ENCODE measurements around the gene RPS6KA5.
"Not testable (repeated sequence)": the region's sequence is repeated elsewhere in the genome, so short reads cannot be mapped to it uniquely, and the experiment has no call there.

RPS6KA5 gene

DNA sequence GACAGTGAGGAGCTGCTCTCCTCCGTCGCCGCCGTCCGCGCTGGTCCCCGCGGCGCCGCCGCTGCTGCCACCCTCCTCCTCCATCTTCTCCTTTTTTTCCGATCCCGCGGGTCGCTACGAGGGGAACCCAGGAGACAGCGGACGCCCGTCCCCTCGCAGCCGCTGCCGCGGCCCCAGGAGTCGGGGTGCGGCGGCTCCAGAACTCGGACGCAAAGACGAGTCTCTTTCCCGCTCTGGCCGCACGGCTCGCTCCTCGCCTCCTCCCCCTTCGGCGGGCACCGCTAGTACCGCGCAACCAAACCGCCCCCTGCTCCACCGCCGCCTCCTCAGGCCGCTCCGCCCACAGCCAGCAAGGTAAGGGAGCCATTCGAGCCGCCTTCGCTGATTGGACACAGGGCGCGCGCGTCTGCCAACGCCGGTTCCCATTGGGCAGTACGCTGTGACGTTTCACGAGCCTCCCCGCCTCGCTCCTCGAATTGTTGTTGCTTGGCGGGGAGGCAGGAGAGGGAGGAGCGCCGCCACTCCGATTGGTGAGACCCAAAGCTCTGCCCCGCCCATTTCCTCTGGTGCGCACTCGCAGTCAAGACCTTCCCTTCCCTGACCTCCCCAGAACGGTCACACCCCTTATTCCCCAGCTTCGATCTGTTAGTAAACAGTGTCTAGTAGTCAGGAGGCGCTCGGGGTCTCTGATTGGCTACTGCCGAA is at the start of gene RPS6KA5:
Gene RPS6KA5 (minus strand): TSS at position 291 of the 705 bp plus-strand sequence. CDS start 207 bp downstream, at position 84.
- DNase-seq, result peak; percentile 99

DNA sequence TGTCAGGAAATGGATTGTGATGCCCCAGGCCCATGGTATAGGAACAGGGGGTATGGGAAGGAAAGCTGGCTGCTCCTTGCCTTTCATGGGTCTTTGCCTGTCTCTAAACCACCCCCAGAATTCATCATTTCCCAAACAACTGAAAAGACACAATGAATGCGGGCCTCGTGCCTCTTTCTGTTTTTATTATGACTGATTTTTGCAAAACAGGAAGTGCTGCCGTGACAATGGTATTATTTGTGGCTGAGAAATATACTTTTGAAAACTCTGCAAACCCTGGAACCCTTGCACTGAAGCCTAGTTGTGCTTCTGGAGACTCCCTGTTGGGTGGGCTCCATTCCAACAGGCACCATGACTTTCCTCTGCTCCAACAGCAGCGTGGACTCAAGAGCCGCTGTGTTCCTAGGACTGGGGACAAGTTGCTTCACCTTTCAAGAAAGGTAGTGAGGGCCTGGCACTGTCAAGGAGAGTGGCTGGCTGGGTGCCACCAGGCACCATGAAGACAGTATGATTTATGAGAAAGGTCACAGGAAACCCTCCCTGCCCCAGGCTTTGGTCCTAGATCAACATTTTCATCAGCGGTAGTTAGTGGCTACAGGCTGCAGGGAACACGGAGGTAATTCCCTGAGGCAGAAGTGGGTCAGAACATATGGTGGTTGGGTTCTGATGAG is 48.6 kb upstream of the RPS6KA5 start:
- DNase-seq, result peak; percentile 63

DNA sequence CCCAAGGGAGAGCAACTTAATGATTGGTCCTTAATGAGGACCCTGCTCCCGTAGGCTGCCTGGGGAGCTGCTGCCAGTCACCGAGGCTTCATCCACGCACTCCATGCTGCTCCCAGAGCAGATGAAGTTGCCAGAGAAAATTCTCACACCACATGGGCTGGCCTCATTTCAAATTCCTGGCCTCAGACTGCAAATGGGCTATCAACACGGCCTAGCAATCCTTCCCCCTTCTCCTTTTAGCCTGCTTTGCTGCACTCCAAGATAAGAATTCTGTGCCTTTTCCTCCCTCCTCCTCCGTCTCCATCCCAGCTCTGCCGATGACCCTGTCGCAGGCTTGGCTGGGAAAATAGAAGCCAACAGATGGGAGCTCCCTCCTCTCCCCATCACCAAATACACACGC is 42.7 kb upstream of the RPS6KA5 start:
- no peak for DNase-seq

DNA sequence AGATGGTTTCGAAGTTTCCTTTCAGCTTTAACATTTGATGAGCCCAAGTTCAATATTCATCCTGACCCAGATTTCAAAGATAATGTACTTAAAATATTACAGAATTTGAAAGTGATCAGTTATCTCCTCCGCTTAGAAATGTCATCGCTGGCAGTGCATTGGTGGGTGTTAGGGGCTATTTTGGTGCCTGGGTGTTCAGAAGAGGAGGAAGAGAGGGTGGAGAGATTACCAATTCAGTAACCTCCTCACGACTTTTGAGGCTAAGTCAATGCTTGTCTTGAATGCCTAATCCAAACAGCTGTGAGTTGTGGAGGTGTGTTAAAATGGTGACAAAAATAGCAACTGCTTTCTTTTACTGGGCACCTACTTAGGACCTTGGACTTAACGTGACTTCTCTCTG is 39.7 kb upstream of the RPS6KA5 start:
- no peak for DNase-seq

DNA sequence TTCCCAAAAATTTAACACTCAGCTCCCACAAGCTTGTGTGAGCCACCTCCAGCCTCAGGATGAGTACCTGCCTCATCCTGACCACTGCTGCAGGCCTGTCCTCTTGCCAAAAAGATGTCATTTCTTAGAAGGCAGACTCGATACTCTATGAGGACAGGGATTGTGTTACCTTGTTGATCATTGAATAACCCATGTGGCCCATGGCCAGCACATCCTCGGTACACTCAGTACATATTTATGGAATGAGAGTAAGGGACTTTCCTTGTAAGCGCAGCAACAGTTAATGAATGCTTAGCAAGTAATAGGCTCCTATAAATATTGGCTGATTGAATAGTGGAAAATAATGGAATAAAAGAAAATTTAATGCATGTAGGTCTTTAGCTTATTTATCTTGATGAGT is 38.1 kb upstream of the RPS6KA5 start:
- DNase-seq, result no peak

DNA sequence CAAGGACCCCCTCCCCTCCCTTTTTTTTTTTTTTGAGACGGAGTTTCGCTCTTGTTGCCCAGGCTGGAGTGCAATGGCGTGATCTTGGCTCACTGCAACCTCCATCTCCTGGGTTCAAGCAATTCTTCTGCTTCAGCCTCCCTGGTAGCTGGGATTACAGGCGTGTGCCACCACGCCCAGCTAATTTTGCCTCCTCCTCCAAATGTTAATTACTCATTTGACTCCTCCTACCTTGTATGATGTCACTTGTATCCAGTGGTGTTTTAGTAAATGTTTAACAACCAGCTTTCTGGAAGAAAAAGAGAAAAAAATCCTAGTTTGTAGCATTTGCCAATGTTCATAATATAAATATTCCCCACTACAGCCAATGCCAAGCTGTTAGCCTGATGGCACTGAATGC is 37.2 kb upstream of the RPS6KA5 start:
- DNase-seq, result not testable (repeated sequence)

DNA sequence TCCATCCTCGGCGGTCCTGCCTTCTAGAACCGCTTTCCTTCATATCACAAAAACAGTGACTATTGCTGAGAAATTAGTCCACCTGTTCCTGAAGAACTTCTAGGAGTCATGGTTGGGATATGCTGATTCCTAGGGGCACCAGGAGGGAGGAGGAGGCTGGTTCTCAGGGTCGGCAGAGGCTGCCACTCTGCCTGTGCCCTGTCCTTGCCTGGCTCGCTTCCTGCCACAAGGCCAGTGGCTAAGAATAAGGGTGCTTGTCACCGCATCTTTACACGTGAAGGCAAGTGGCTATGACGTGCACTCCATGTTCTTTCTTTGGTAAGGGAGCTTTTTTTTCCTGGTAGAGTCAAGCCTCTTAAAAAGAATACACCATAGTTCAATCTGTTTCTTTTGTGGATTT is 34.7 kb upstream of the RPS6KA5 start:
- no peak for DNase-seq

DNA sequence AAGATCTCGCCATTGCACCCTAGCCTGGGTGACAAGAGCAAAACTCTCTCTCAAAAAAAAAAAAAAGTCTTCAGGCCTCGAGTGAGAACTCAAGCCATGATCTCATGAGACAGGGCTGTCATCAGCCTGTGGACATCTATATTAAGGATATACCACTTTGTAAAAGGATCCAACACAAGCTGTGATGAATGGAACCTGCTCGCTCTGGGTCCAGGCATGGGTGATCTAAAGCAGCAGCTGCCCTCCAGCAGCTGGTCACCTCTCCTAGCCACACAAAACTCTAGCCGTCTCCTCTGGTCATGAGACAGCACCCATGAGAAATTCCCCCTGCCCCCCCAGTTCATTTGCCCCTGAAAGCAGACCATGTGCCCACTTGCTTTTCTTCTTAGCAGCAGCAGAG is 34.3 kb upstream of the RPS6KA5 start:
- DNase-seq, result no peak

DNA sequence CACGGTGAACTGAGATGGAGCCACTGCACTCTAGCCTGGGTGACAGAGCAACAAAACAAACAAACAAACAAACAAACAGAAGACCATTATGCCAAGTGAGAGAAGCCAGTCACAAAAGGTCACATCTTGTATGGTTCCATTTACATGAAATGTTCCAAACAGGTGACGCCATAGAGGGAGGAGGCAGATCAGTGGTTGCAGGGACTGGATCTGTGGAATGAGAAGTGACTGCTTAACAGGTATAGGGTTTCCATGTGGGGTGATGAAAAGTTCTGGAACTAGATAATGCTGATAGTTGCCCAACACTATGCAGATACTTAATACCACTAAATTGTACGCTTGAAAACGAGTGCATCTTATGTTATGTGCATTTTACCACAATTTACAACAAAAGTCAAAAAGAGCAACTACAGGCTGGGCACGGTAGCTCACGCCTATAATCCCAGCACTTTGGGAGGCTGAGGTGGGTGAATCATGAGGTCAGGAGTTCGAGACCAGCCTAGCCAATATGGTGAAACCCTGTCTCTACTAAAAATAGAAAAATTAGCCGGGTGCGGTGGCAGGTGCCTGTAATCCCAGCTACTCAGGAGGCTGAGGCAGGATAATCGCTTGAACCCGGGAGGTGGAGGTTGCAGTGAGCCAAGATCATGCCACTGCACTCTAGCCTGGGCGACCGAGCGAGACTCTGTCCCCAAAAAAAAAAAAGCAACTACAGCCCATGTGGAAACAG is 33.5 kb upstream of the RPS6KA5 start:
- not testable (repeated sequence) for DNase-seq

DNA sequence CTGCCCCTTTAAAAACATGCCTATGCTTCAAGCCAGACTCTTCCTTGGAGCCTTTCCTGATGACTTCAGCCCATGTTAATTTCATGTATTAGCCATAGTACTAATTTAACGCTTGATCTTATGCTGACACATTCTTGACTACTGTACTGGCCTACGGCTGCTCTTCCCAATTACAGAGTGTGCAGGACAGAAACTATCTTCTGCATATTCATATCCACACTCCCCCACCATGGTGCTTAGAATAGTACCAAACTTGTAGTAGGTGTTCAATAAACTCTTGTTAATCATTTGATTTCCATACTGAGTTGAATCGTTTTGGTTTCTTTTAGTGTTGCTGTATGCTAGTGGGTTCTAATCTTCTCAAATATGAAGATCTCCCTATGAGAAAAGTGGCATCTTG is 31.6 kb upstream of the RPS6KA5 start:
- DNase-seq, result no peak

DNA sequence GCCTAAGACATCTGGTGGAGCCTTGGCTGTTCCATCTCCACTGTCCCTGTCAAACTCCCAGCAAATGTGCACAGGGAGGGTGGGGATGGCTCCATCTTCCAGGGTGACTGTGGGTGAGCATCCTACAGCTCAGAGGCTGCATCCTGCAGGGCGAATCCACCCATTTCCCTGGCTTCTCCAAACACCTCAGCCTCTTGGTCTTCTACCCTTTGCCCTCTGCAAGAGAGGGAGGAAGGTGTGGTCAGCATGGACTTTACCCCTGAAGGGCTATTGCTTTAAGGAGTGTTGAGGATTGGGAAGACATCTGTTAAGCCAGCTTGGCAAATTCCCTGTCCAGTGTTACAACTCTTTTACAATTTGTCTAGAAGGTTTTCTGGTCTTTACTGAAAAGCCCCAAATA is 30.3 kb upstream of the RPS6KA5 start:
- DNase-seq, result no peak

DNA sequence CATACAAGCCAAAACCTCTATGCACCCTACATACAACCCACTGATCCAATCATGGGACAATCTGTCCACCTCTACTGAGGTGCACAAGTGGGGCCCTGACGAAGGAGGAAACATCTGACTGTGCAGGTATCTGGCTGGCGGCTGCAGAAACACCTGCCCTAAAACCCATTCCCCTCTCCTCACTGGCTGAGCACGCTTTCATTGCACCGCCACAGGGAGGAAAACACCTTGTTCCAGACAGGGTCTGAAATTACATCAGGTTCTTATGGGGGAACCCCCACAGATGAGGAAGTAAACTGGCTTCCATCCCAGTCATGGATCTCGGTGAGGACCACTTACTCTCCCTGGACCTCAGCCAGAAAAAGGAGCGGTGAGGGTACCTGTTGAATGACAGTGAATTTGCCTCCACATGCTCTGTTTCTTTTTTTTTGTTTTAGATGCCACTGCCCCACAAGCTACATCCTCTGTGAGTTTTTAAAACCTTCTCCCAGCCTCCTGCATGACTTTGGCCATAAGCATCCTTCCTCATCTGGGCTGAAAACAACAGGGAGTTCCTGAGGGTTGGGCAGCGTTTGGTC is 29.6 kb upstream of the RPS6KA5 start:
- no peak for DNase-seq

DNA sequence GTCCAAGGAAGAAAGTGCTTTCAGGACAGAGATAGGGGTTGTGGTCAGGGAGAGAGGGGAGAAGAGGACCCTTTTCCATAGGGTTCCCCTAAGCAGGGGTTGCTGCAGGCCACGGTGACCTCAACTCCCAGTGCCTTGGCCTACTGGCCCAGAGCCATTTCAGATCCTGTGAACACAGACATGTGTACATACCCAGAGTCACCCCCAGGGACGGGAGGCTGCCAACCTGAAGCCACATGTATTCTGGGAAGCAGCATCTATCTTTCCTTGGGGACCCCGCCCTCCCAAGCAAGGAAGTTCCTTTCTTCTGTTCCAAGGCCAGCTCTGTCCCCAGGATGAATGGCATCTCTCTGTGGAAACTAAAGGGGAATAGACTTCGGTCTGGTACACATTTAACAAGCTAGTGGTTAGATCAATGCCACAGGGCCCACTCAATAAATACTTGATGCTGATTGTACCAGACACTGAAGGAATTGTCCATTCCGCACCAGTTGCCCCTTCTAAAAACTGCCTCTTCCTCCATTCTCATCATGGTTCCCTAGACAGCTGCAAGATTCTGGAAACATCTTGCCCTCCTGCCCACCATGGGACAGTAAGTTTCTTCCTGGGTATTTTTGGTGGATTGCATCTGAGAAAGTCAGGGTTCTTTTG is 28.3 kb upstream of the RPS6KA5 start:
- no peak for DNase-seq

DNA sequence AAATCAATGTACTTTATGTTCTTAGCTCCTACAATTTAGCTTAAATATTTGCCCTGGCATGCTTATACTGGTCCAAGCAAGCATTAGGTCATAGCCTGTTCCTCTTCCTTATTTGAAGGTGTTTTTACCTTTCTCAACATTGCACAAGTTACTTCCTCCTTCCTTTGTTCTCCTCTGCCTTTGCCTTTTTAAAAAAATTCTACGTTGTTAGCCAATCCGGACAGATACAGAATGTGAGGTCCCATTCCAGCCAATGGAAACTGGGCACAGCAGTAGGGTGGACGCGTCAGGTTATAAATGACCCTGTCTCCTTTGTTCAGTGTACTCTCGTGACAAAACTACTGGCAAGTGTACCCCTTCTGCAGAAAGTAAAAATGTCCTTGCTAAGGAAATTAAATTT is 27.0 kb upstream of the RPS6KA5 start:
- DNase-seq, result not testable (repeated sequence)

DNA sequence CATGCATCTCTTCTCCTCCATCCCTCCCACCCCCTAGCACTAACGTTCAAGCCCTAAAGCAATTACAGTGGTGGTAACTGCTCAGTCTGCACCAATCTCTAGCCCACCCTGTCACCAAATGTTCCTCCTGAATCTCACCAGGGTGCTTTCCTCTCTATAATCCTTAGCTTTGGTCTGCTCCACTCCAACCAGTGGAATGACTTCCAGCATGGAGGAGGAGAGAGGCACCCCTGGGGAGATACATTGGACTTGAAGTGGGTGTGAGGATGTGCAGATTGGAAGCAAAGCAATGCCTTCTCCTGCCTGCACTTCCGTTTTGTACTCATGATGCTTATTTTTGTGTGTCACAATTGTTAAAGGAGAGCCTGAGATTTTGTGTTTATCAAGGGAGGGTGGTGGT is 24.1 kb upstream of the RPS6KA5 start:
- no peak for DNase-seq

DNA sequence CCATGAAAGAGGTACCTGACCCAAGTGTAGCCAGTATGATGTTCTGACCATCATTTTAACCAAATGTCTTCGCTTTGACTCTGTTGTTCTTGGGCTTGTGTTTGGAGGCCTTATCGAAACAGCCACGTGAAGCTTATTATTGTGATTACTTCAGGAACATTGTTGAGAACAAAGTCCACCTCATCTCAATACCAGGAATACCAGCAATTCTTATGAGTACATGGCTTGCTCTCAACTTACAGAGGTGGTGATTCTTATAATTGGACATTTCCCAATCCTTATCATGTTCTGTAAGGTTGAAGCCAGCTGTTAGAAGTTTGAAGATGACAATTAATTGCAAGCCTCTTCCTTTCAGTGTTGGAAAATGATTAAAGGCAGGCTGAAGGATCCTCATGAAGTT is 21.8 kb upstream of the RPS6KA5 start:
- no peak for DNase-seq

DNA sequence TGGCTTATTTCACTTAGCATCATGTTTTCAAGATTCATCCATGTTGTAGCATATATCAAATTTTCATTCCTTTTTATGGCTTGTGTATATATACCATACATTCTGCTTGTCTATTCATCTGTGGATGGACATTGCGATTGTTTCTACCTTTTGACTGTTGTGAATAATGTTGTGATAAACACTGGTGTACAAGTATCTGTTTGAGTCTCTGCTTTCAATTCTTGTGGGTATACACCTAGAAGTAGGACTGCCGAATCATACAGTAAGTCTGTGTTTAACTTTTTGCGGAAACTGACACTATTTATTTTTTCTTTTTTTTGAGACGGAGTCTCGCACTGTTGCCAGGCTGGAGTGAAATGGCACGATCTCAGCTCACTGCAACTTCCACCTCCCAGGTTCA is 19.6 kb upstream of the RPS6KA5 start:
- no peak for DNase-seq

DNA sequence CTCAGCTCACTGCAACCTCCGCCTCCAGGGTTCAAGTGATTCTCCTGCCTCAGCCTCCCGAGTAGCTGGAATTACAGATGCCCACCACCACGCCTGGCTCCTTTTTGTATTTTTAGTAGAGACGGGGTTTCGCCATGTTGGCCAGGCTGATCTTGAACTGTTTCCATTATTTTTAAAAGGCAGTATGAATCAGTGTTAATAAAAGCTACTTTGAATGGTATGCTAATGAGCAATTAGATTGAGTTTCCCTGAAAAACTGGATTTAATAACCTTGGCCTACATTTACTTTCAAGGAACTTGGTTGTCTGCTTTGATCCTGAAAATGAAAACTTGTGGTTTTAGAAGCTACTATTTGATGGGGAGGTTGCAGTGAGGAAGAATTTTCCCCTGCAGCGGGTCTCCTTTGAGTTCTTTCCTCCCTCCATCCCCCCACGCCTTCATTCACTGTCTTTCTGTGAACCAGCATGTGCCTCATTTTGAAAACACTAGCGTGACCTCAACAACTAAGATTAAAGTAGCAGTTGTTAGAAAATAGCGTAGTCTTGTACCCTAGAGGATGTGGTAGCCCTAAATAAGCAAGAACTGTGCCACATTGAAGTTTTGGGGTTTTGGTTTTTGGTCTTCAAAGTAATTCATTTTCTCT is 17.8 kb upstream of the RPS6KA5 start:
- no peak for DNase-seq

DNA sequence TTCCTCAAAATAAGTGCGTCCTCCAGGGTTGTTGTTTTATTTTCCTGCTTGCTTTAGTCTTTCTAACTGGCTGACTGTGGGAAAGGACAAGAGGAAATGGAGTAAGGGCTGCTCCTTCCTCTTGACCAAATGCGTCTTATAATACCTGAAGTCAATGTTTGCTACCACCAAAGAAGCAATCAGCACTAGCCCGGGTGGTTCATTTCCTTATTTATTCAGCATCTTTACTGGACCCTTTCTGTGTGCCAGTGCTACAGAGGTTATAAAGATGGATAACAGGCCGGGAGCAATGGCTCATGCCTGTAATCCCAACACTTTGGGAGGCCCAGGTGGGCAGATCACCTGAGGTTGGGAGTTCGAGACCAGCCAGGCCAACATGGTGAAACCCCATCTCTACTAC is 15.1 kb upstream of the RPS6KA5 start:
- no peak for DNase-seq

DNA sequence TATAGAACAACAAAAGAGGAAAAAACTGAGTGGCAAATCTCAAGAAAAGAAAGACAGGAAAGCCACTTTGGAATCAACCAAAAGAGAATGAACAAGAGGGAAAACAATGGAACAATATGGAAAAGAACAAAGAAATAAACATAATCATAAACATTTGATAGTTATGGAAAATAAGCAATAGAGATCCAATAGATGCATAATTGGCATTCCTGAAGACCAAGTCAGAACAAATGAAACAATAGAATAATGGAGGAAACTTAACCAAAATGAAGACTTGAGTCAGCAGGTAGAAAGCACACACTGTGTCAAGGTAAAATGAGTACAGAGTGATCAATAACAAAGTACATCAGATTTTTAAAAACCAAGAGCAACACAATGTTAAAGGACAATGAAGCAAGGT is 10.1 kb upstream of the RPS6KA5 start:
- DNase-seq, result no peak

DNA sequence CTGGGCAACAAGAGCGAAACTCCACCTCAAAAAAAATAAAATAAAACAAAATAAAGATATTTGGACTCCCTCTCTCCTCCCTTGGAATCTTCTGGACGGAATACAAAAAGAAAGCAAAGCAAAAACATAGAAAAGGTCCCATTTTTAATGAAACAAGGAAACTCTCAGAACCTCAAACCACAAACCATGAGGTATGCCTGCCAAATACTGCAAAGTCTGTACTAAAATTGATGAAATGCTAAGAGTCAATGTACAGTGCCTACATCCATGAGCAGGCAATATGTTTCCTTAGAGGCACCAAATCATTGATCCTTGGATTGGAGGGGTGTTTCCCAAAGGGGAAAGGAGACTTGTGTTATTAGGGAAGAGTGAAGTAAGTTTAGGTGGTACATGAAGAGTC is 8.2 kb upstream of the RPS6KA5 start:
- no peak for DNase-seq

DNA sequence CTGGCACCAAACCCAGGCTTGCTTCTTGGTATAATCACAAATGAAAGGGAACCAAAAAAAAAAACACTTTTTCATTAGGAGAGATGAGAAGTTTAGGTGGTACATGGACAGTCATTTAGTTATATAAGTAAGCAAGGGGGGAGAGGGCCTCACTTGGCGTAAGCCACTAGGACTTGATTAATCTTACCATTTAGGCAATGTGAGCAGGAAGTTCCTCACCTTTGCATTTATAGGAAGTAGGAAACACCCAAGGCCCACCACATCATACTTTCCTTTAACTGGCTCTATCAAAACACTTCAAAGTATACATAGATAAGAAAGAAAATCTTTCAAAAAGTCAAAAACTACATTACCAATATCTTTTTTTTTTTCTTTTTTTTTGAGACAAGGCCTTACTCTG is 6.7 kb upstream of the RPS6KA5 start:
- no peak for DNase-seq

DNA sequence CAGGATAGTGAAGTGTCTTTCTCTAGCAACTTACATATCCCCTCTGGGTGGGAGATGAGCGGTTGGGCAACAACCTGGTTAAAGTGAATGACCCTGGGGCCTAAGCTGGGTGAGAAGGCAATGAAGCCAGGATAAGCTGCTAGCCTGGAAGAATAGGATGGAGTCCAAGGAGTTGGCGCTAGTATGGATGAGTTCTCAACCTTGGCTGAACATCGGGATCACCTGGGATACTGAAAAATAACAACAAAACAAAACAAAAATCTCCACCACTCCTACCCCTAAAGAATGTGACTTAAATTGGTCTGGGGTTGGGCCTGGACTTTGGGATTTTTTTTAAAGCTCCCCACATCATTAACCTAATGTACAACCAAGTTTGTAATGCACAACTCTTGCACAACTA is 4.8 kb upstream of the RPS6KA5 start:
- DNase-seq, result no peak
